Measurements from ENCODE around the gene DNAH10. TPM values are rescaled to one million over a fixed set of nuclear protein-coding genes. Genes with fewer than 3 reads are reported as not detected.

Gene DNAH10
- total and polyA plus RNA-seq, 2 of the 13 experiments (the other 11 are each of a cell fraction or from before 2014, with no cell fraction given) = 0.01 to 0.02 TPM

- in situ Hi-C loops (cut with HindIII; ENCODE audit: extremely low pct_ligation_motif_present, low pct_unique_long_range_greater_than_20kb) (no loop called here), intact Hi-C loops (cut with micrococcal nuclease; ENCODE audit: unreplicated experiment) (no loop called here)
- ATAC-seq (no peak), FAIRE-seq (no peak), DNase-seq (ENCODE audit: low spot score) (no peak)
- Histone ChIP-seq H3K4me2 (ENCODE audit: low read depth, low read length) (no peak overlapping the region), H3K4me3 (replicated peaks in 1 of 3; ENCODE audit: insufficient read depth in 1 of 3, low read depth in 2 of 3, low read length in 3 of 3) (no peak overlapping the region), H3K9ac (ENCODE audit: insufficient read depth, low read depth, low read length) (no peak overlapping the region), H3K27me3 (ENCODE audit: control insufficient read depth in 1 of 2, insufficient read depth in 2 of 2, low read length in 2 of 2) (no peaks in the 10 kb centered on the region), H3K79me2 (ENCODE audit: insufficient read depth, low read length) (no peaks in the 10 kb centered on the region), H3K9me3 (ENCODE audit: low read length) (no peaks in the 10 kb centered on the region), H2AFZ (ENCODE audit: low read length) (no peak overlapping the region), H3K27ac (ENCODE audit: extremely low read length, insufficient read depth, low read length) (no peak overlapping the region), H4K20me1 (ENCODE audit: insufficient read depth, low read length) (no peaks in the 10 kb centered on the region), H3K36me3 (replicated peaks in 1 of 2; ENCODE audit: control insufficient read depth in 1 of 2, insufficient read depth in 2 of 2, low read length in 2 of 2) (peaks cover 17 to 72% of the 10 kb centered on the region in 2 experiments), H3K4me1 (ENCODE audit: insufficient read depth, low read length) (no peaks in the 10 kb centered on the region)
- ChIA-PET POLR2A (no interaction called here), CTCF (ENCODE audit: low intra/inter-chr PET ratio, low total read pairs) (no interaction called here)
- no TSS peak for BruUV-seq (replicated peaks)
- 97% methylated on average over 10 of the region's 10 CpGs for WGBS (ENCODE audit: low lambda C conversion rate)
- TF ChIP-seq AFF4 (CRISPR knock-in tag; IDR thresholded peaks at IDR 0.05) (no peak), FOXK1 (CRISPR knock-in tag; IDR thresholded peaks at IDR 0.05; ENCODE audit: borderline replicate concordance, low read depth) (no peak), MEF2D (CRISPR knock-in tag; IDR thresholded peaks at IDR 0.05) (no peak), ATF3 (CRISPR knock-in tag; IDR thresholded peaks at IDR 0.05) (no peak), ZNF44 (CRISPR knock-in tag; IDR thresholded peaks at IDR 0.05) (no peak), MAF1 (CRISPR knock-in tag; IDR thresholded peaks at IDR 0.05; ENCODE audit: borderline replicate concordance) (no peak), MIER3 (CRISPR knock-in tag; IDR thresholded peaks at IDR 0.05; ENCODE audit: borderline replicate concordance) (no peak), ZSCAN5A (CRISPR knock-in tag; IDR thresholded peaks at IDR 0.05; ENCODE audit: borderline replicate concordance) (no peak), GTF3A (CRISPR knock-in tag; conservative IDR thresholded peaks at IDR 0.05) (no peak), ZNF672 (CRISPR knock-in tag; IDR thresholded peaks at IDR 0.05) (no peak), PPARG (CRISPR knock-in tag; conservative IDR thresholded peaks at IDR 0.05) (no peak), ZNF460 (CRISPR knock-in tag; IDR thresholded peaks at IDR 0.05; ENCODE audit: borderline replicate concordance) (no peak), POLR2A (IDR thresholded peaks at IDR 0.05; ENCODE audit: insufficient read depth in 1 of 2, low read depth in 2 of 2, low read length in 2 of 2) (no peak)
- TF ChIP-seq, protein P1, sequence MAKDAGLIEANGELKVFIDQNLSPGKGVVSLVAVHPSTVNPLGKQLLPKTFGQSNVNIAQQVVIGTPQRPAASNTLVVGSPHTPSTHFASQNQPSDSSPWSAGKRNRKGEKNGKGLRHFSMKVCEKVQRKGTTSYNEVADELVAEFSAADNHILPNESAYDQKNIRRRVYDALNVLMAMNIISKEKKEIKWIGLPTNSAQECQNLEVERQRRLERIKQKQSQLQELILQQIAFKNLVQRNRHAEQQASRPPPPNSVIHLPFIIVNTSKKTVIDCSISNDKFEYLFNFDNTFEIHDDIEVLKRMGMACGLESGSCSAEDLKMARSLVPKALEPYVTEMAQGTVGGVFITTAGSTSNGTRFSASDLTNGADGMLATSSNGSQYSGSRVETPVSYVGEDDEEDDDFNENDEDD (CRISPR knock-in tag; IDR thresholded peaks at IDR 0.05; ENCODE audit: borderline replicate concordance) = no peak
- TF ChIP-seq, protein P2, sequence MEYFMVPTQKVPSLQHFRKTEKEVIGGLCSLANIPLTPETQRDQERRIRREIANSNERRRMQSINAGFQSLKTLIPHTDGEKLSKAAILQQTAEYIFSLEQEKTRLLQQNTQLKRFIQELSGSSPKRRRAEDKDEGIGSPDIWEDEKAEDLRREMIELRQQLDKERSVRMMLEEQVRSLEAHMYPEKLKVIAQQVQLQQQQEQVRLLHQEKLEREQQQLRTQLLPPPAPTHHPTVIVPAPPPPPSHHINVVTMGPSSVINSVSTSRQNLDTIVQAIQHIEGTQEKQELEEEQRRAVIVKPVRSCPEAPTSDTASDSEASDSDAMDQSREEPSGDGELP (IDR thresholded peaks at IDR 0.05; ENCODE audit: borderline replicate concordance, low read depth) = no peak
Observed at GRCh38 chr12:123733229-123733628, 28.9 kb upstream of the DNAH10 start.
